HepG2 (cell line): ENCODE results near the gene ACRBP.

Experiments
- ATF3 ChIP-seq: sonication (generic); formaldehyde crosslinking; IDR thresholded peaks from 2 replicates; pipeline ENCODE4 v1.4.0; 2020; ENCODE audit warnings: missing genetic modification reagents
- CTCF ChIP-seq: sonication (generic); formaldehyde crosslinking; IDR thresholded peaks from 2 replicates; pipeline ENCODE4 v1.5.0; 2020; ENCODE audit warnings: mild to moderate bottlenecking, missing genetic modification reagents, moderate library complexity
- HDAC2 ChIP-seq: sonication (generic); formaldehyde crosslinking; IDR thresholded peaks from 2 replicates; pipeline ENCODE4 v1.4.0; 2020; ENCODE audit warnings: missing genetic modification reagents
- NR2F6 ChIP-seq, 2 experiments: IDR thresholded peaks; 2 replicates each; pipeline ENCODE4 v1.6.1; 2016; ENCODE audit warnings: antibody characterized with exemption in 1 of 2, mild to moderate bottlenecking in 1 of 2
- POLR2A ChIP-seq, 2 experiments: IDR thresholded peaks; 2 replicates each; pipeline ENCODE4 v1.6.1; 2011; ENCODE audit warnings: low read depth in 2 of 2, low read length in 2 of 2, mild to moderate bottlenecking in 1 of 2, moderate library complexity in 1 of 2; ENCODE audit not compliant: insufficient read depth in 1 of 2
- POLR2AphosphoS2 ChIP-seq: IDR thresholded peaks from 2 replicates; pipeline ENCODE4 v1.6.1; 2011; ENCODE audit warnings: low read depth, low read length, improper control_type of control experiment
- SAFB2 ChIP-seq: sonication (generic); formaldehyde crosslinking; IDR thresholded peaks from 2 replicates; pipeline ENCODE4 v1.5.1; 2020; ENCODE audit warnings: missing genetic modification reagents, low read depth, mild to moderate bottlenecking, borderline replicate concordance
- TF ChIP-seq, protein P1 (sequence below): sonication (generic); formaldehyde crosslinking; IDR thresholded peaks from 2 replicates; pipeline ENCODE4 v1.9.0; 2021; ENCODE audit warnings: missing genetic modification reagents, borderline replicate concordance
- TF ChIP-seq, protein P2 (sequence below): sonication (generic); formaldehyde crosslinking; conservative IDR thresholded peaks from 2 replicates; pipeline ENCODE4 v1.4.0; 2020; ENCODE audit warnings: missing genetic modification reagents
- TF ChIP-seq, protein P3 (sequence below): sonication (generic); formaldehyde crosslinking; IDR thresholded peaks from 2 replicates; pipeline ENCODE4 v1.4.0; 2020; ENCODE audit warnings: missing genetic modification reagents

DNA sequence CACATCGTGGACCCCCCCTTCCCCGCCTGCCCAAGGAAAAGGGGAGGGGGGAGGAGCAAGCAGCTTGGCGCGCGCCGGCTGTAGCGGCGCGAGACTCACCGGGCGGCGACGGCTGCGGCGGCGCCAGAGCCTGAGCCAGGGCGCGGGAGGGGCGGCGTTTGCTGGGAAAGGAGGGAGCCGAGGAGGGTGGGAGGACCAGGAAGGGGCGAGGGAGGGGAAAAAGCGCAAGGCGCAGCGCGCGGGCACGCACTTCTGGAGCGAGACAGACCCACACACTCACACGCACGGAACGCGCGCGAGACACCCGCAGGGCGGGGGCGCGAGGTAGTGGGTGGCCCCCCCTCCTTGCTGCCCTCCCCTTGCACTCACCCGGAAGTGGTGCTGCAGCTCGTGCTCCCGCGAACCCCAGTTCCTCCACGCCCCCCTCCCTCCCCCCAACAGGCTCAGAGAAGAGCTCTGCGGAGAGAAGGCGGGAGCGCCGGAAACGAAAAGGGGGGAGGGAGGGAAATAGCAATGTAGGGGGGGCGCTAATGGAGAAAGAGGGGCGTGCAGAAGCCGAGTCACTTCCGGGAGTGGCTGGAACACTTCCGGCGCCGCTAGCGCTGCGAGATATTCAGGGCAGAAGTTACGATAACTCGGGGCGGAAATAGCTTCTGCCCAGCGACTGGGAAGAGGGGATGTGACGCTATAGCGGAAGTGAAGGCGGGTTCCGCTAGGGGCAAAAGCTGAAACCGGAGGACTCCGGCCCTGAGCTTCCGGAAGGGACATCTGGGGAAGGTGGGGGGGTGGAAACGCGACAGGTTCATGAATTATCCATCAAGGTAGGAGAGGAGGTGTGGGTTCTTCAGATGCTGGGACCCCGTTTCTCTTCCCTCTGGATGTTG is 42.0 kb upstream of the ACRBP start, which contains the start of gene ZNF384:
- 0 out of 2 replicates have a peak, but pooled peaks have one; percentile 11 for TF ChIP-seq SAFB2 (CRISPR knock-in tag)
- TF ChIP-seq, protein P1, sequence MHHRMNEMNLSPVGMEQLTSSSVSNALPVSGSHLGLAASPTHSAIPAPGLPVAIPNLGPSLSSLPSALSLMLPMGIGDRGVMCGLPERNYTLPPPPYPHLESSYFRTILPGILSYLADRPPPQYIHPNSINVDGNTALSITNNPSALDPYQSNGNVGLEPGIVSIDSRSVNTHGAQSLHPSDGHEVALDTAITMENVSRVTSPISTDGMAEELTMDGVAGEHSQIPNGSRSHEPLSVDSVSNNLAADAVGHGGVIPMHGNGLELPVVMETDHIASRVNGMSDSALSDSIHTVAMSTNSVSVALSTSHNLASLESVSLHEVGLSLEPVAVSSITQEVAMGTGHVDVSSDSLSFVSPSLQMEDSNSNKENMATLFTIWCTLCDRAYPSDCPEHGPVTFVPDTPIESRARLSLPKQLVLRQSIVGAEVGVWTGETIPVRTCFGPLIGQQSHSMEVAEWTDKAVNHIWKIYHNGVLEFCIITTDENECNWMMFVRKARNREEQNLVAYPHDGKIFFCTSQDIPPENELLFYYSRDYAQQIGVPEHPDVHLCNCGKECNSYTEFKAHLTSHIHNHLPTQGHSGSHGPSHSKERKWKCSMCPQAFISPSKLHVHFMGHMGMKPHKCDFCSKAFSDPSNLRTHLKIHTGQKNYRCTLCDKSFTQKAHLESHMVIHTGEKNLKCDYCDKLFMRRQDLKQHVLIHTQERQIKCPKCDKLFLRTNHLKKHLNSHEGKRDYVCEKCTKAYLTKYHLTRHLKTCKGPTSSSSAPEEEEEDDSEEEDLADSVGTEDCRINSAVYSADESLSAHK (CRISPR knock-in tag), result no peak
- TF ChIP-seq ATF3 (CRISPR knock-in tag), result no peak
- TF ChIP-seq POLR2AphosphoS2, result no peak
- peak; percentile 31 for TF ChIP-seq CTCF (CRISPR knock-in tag)
- no peak; the same call in 1 of the 2 replicates for TF ChIP-seq NR2F6 (IDR thresholded peaks at IDR 0.05)
- peak; percentile 24; the same call in 1 of the 2 replicates for TF ChIP-seq NR2F6 (CRISPR knock-in tag; IDR thresholded peaks at IDR 0.05)
- TF ChIP-seq, protein P2, sequence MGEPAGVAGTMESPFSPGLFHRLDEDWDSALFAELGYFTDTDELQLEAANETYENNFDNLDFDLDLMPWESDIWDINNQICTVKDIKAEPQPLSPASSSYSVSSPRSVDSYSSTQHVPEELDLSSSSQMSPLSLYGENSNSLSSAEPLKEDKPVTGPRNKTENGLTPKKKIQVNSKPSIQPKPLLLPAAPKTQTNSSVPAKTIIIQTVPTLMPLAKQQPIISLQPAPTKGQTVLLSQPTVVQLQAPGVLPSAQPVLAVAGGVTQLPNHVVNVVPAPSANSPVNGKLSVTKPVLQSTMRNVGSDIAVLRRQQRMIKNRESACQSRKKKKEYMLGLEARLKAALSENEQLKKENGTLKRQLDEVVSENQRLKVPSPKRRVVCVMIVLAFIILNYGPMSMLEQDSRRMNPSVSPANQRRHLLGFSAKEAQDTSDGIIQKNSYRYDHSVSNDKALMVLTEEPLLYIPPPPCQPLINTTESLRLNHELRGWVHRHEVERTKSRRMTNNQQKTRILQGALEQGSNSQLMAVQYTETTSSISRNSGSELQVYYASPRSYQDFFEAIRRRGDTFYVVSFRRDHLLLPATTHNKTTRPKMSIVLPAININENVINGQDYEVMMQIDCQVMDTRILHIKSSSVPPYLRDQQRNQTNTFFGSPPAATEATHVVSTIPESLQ (CRISPR knock-in tag), result no peak
- TF ChIP-seq HDAC2 (CRISPR knock-in tag), result peak; percentile 39; the same call in 1 of the 2 replicates
- TF ChIP-seq, protein P3, sequence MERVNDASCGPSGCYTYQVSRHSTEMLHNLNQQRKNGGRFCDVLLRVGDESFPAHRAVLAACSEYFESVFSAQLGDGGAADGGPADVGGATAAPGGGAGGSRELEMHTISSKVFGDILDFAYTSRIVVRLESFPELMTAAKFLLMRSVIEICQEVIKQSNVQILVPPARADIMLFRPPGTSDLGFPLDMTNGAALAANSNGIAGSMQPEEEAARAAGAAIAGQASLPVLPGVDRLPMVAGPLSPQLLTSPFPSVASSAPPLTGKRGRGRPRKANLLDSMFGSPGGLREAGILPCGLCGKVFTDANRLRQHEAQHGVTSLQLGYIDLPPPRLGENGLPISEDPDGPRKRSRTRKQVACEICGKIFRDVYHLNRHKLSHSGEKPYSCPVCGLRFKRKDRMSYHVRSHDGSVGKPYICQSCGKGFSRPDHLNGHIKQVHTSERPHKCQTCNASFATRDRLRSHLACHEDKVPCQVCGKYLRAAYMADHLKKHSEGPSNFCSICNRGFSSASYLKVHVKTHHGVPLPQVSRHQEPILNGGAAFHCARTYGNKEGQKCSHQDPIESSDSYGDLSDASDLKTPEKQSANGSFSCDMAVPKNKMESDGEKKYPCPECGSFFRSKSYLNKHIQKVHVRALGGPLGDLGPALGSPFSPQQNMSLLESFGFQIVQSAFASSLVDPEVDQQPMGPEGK (CRISPR knock-in tag), result peak; percentile 95
- TF ChIP-seq POLR2A (IDR thresholded peaks at IDR 0.05; ENCODE audit: insufficient read depth in 1 of 2, low read depth in 2 of 2, low read length in 2 of 2), result peak; percentile 57 to 76
